T-helper 1 cell (primary cell): ENCODE data around the gene FOXJ1.

Experiments
- DNase-seq, 5 donors: peaks; one replicate each; pipeline ENCODE4 v3.0.0-alpha.2; 2012 to 2020

Gene FOXJ1

DNA sequence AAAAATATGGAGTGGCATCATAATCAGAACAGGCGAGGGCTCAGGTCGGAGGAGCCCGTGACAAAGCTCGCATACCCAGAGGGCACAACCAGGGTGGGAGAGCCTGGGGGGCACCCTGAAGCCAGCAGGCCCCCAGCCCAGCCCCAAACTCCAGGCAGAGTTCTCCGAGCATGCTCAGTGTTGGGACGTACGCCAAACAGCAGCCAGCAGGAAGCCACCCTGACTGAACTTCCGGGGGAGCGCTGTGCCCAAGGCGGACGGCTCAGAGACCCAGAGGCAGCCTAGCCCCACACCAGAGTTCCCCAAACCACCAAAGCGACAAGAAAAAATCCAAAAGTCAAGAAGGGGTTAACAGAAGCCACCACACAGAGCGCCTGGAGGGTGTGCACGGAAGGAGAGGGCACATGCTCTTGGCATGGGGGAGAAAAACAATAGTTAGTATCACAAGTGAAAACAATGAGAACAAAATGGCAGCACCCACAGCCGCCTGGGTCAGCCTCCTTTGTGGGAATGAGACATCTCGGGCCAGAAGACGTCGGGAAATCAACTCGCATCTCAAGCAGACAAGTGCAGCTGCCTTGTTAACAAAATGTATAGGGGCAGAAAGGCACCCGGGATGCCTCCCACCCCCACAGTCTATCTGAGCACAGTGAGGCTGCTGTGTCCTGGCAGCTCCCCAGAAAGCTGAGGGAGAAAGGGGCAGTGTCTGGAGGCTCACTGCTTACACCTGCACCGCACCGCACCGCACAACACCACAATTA is 49.3 kb downstream of the FOXJ1 start:
- no peak for DNase-seq

- DNase-seq = no peak
These were observed 50.4 kb downstream of the FOXJ1 start for GRCh38 chr17:76090517-76091129.

GRCh38 chr17:76089680-76090516 is 51.1 kb downstream of the FOXJ1 start:
- DNase-seq = no peak

DNA sequence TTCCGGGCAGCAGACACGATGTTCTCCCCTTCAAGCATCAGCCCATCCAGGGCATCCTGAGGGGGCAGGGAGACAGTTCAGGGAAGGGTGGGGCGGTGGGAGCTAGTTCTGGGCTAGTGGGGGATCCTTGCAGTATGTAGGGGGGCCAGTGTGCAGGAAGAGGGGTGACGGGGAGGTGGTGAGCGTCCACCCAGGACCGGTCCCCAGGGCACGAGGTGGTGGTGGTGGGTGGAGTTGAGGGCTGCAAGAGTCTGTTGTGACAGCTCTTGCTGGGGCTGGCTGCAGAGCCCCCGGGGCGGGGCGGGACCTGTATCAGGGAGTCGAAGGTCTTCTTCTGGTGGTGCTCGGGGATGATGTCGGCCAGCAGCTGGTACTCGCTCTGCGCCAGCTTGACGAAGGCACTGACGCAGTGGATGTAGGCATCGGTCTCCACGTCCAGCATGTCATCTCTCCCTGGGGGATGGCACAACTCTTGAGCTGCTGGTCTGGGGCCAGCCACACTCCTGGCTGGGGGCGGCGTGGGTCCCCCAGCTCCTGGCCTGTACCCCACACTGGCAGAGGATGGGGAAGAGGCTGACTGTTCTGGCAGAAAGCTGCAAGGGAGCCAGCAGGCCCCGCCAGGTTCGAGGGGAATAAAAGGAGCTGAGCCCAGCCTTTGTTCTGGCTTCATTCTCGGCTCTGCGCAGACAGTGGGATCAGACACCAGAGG is 52.0 kb downstream of the FOXJ1 start:
- no peak for DNase-seq

GRCh38 chr17:76088041-76088867 is 52.8 kb downstream of the FOXJ1 start:
- DNase-seq = no peak

GRCh38 chr17:76087531-76087930 is 53.5 kb downstream of the FOXJ1 start:
- DNase-seq = no peak

DNA sequence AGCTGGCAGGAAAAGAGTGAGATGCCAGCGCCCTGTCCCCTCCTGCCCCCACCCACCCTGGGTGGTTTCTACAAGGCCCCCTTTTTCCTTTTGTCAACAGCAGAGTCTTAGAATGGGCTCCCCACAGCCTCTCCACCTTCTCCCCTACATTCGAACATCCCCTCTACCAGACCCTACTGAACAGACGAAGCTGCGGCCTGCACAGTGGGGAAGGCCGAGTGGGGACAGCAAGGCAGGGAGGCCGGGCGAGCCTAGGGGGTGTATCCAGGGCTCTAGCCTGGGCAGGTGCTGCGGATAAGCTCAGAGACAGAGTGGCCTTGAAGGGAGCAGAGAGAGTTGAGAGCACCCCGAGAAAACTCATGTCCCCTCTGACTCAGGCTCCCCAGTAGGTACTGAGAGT is 54.7 kb downstream of the FOXJ1 start:
- DNase-seq = no peak
